Astrocyte (in vitro differentiated cells and primary cell): Measurements from ENCODE around the gene OSGIN1.

Experiments
- EZH2 ChIP-seq: IDR thresholded peaks from 2 replicates; pipeline ENCODE4 v1.6.1; 2012; ENCODE audit warnings: mild to moderate bottlenecking, low read length, inconsistent platforms; ENCODE audit not compliant: insufficient read depth
- TF ChIP-seq, protein P1 (sequence below): IDR thresholded peaks from 2 replicates; pipeline ENCODE4 v1.5.1; 2011; ENCODE audit warnings: low read depth, mild to moderate bottlenecking, inconsistent platforms, low read length, moderate library complexity; ENCODE audit not compliant: insufficient read depth

DNA sequence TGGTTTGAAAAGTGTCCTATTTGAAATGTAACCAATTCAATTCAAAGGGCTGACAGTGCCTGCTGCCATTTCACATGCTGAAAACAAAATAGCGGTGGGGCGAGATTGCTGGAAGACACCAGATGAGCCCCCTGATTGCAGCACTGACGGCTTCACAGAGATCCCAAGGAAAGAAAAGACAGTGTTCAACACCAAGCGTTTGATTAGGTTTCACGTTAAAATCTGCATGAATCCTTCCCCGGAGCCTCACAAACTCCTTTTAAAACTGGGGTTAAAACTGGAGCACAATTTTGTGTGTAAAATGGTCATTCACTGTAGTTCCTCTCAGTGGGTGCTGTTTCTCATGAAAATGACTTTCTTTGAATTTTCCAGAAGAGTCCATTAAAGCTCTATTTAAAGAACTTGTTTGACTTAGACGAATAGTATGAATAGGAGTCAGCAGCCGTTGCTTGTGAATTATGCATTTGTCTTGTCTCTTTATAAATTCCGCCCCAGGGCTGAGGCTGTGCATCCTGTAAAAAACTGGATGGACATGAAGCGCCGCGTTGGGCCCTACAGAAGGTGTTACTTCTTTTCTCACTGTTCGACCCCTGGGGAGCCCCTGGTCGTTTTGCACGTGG lies 45.3 kb upstream of the OSGIN1 start:
- TF ChIP-seq, protein P1, sequence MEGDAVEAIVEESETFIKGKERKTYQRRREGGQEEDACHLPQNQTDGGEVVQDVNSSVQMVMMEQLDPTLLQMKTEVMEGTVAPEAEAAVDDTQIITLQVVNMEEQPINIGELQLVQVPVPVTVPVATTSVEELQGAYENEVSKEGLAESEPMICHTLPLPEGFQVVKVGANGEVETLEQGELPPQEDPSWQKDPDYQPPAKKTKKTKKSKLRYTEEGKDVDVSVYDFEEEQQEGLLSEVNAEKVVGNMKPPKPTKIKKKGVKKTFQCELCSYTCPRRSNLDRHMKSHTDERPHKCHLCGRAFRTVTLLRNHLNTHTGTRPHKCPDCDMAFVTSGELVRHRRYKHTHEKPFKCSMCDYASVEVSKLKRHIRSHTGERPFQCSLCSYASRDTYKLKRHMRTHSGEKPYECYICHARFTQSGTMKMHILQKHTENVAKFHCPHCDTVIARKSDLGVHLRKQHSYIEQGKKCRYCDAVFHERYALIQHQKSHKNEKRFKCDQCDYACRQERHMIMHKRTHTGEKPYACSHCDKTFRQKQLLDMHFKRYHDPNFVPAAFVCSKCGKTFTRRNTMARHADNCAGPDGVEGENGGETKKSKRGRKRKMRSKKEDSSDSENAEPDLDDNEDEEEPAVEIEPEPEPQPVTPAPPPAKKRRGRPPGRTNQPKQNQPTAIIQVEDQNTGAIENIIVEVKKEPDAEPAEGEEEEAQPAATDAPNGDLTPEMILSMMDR = no peak
- TF ChIP-seq EZH2 = no peak
